CD4-positive, alpha-beta T cell (primary cell): ENCODE data around the gene CUEDC1. TPM values are rescaled to one million over a fixed set of nuclear protein-coding genes. Genes with fewer than 3 reads are reported as not detected.
"Not testable (repeated sequence)": the region's sequence is repeated elsewhere in the genome, so short reads cannot be mapped to it uniquely, and the experiment has no call there.

ENCODE experiments used
- ATAC-seq: fragments of 200-7000 bp; cut with Tn5 transposase; one replicate; pipeline ENCODE4 v1.10.0; 2022; ENCODE audit warnings: mild to moderate bottlenecking; ENCODE audit not compliant: poor library complexity
- CTCF ChIA-PET: fragments of 350-600 bp; sonication (Branson Sonifier 250); formaldehyde crosslinking; loops from one replicate; lab custom pipeline; 2021; ENCODE audit warnings: antibody characterized with exemption, inconsistent platforms; lab: Charles Lee
- POLR2A ChIA-PET: fragments of 350-600 bp; sonication (Branson Sonifier 250); formaldehyde crosslinking; loops from one replicate; lab custom pipeline; 2021; ENCODE audit warnings: antibody characterized with exemption, inconsistent platforms; lab: Charles Lee
- DNase-seq, 14 experiments: peaks; one replicate each; pipeline ENCODE4 v3.0.0-alpha.2; 2013 to 2020; ENCODE audit warnings: mixed read lengths in 2 of 14
- H3K27ac ChIP-seq, 2 donors: one replicate each; pipeline versions ENCODE4 v1.5.1 to v1.7.0; 2013; ENCODE audit warnings: low read length in 2 of 2, low read depth in 1 of 2, mild to moderate bottlenecking in 1 of 2
- H3K27me3 ChIP-seq, 2 experiments: 1 replicate in 1 of 2; 2 replicates in 1 of 2; pipeline versions ENCODE4 v1.6.1 to v1.7.0; 2013; ENCODE audit warnings: low read length in 2 of 2, control low read depth in 1 of 2, mild to moderate bottlenecking in 1 of 2, moderate library complexity in 1 of 2; ENCODE audit not compliant: insufficient read depth in 2 of 2, control insufficient read depth in 1 of 2
- H3K36me3 ChIP-seq: one replicate; pipeline ENCODE4 v1.6.1; 2013; ENCODE audit warnings: low read length, control low read depth; ENCODE audit not compliant: insufficient read depth
- H3K4me1 ChIP-seq: one replicate; pipeline ENCODE4 v1.6.1; 2013; ENCODE audit warnings: low read length, control low read depth; ENCODE audit not compliant: insufficient read depth
- H3K4me3 ChIP-seq: one replicate; pipeline ENCODE4 v1.5.1; 2013; ENCODE audit warnings: mild to moderate bottlenecking, low read length, moderate library complexity
- H3K9me3 ChIP-seq, 2 experiments: 1 replicate in 1 of 2; 2 replicates in 1 of 2; pipeline versions ENCODE4 v1.6.1 to v1.7.0; 2013; ENCODE audit warnings: low read length in 2 of 2, mild to moderate bottlenecking in 2 of 2, control low read depth in 1 of 2, moderate library complexity in 1 of 2; ENCODE audit not compliant: control insufficient read depth in 1 of 2, insufficient read depth in 1 of 2
- H3K27ac Mint-ChIP-seq: one replicate; pipeline ENCODE4 v1.8.0; 2020; ENCODE audit warnings: mixed read lengths
- H3K27me3 Mint-ChIP-seq: one replicate; pipeline ENCODE4 v1.8.0; 2021; ENCODE audit warnings: mixed read lengths
- H3K36me3 Mint-ChIP-seq: one replicate; pipeline ENCODE4 v1.8.0; 2021; ENCODE audit warnings: low read depth, mixed read lengths
- H3K4me1 Mint-ChIP-seq: one replicate; pipeline ENCODE4 v1.8.0; 2021; ENCODE audit warnings: low read depth, mixed read lengths
- H3K4me3 Mint-ChIP-seq: one replicate; pipeline ENCODE4 v1.8.0; 2020; ENCODE audit warnings: mild to moderate bottlenecking, mixed read lengths
- H3K9me3 Mint-ChIP-seq: one replicate; pipeline ENCODE4 v1.8.0; 2020; ENCODE audit warnings: mixed read lengths
- intact Hi-C, 2 experiments: fragments of 100-400 bp; cut with DNase I in 1 of 2; cut with micrococcal nuclease in 1 of 2; formaldehyde crosslinking; loops; one replicate each; pipeline versions ENCODE4 v1.15.1 to v1.9.0; 2023 to 2025; cut with DNase I, micrococcal nuclease
- total RNA-seq, 174 experiments: library from RNA in 2 of 174; stranded (reverse) in 2 of 174; gene quantifications; one replicate each; pipeline ENCODE4 v1.2.3 and lab custom pipeline; 2021 to 2026
- TF ChIP-seq, protein P1 (sequence below): fragments of 200-600 bp; IDR thresholded peaks from one replicate; pipeline ENCODE4 v1.8.0; 2022; ENCODE audit warnings: antibody characterized with exemption, mild to moderate bottlenecking

CUEDC1 gene
- total RNA-seq, 2 experiments from 2014 or later = 0.41 to 1.0 TPM

DNA sequence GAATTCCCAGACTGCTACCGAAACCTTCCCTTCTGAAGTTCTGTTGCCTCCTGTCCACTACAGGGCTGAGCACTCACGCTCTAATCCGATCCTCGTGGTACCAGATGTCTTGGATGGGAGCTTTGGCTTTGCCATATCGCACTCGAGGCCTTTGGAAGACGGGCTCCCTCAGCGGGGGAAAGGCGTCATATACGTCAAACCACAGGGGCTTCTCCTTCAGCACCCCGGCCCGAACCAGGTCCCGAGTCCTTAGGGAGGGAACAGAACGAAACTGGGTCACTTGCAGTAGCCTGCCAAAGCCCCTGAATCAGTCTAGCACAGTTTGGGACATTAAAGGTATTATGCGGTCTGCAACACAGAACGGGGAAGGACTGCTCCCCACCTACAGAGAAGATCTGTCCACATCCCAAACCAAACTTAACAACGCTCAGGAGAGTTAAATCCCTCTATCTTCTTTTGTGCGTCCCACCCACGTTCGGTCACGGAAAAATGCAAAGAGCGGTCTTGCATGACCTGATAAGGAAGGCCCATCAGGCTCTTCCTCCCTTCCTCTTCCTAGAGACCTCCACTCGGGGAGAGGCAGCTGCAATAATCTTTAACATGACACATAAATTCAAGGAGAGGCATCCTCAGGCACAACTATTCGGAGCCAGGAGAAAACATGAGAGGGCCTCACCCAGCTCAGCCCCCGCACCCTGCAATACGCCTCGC lies 105.9 kb downstream of the CUEDC1 start:
- ChIA-PET CTCF (interaction anchor here (1.7 to 1.8 kb wide), 2 partner anchors 150 to 158 kb away, joined by 5 to 6 read pairs; partner anchors contain the start of gene SRSF1), POLR2A (interaction anchor here (0.6 to 2.8 kb wide), 28 partner anchors 8 to 1771 kb away, joined by 3 to 61 read pairs (median 5); partner anchors contain the start of genes AKAP1, CLTC, CUEDC1 and DYNLL2)
- Mint-ChIP-seq H3K27ac (peak overlapping the region; percentile 97), H3K9me3 (no peaks in the 10 kb centered on the region), H3K27me3 (no peaks in the 10 kb centered on the region), H3K4me1 (peaks cover 46% of the 10 kb centered on the region), H3K36me3 (peaks cover 35% of the 10 kb centered on the region), H3K4me3 (peak overlapping the region; percentile 95)
- Histone ChIP-seq H3K4me1 (peaks cover 42% of the 10 kb centered on the region), H3K9me3 (no peaks in the 10 kb centered on the region), H3K27me3 (no peaks in the 10 kb centered on the region), H3K27ac (peak overlapping the region; percentile 60 to 93), H3K4me3 (peak overlapping the region; percentile 99), H3K36me3 (peaks cover 22% of the 10 kb centered on the region)
- intact Hi-C loops = loop anchor here in 1 of 2 experiments (5.0 kb wide), 1 partner anchor 668 kb away; no protein-coding TSS in a partner anchor
- ATAC-seq (no peak), DNase-seq (peak in 2 of 14 experiments; percentile 1 to 31)
- TF ChIP-seq, protein P1, sequence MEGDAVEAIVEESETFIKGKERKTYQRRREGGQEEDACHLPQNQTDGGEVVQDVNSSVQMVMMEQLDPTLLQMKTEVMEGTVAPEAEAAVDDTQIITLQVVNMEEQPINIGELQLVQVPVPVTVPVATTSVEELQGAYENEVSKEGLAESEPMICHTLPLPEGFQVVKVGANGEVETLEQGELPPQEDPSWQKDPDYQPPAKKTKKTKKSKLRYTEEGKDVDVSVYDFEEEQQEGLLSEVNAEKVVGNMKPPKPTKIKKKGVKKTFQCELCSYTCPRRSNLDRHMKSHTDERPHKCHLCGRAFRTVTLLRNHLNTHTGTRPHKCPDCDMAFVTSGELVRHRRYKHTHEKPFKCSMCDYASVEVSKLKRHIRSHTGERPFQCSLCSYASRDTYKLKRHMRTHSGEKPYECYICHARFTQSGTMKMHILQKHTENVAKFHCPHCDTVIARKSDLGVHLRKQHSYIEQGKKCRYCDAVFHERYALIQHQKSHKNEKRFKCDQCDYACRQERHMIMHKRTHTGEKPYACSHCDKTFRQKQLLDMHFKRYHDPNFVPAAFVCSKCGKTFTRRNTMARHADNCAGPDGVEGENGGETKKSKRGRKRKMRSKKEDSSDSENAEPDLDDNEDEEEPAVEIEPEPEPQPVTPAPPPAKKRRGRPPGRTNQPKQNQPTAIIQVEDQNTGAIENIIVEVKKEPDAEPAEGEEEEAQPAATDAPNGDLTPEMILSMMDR = no peak

DNA sequence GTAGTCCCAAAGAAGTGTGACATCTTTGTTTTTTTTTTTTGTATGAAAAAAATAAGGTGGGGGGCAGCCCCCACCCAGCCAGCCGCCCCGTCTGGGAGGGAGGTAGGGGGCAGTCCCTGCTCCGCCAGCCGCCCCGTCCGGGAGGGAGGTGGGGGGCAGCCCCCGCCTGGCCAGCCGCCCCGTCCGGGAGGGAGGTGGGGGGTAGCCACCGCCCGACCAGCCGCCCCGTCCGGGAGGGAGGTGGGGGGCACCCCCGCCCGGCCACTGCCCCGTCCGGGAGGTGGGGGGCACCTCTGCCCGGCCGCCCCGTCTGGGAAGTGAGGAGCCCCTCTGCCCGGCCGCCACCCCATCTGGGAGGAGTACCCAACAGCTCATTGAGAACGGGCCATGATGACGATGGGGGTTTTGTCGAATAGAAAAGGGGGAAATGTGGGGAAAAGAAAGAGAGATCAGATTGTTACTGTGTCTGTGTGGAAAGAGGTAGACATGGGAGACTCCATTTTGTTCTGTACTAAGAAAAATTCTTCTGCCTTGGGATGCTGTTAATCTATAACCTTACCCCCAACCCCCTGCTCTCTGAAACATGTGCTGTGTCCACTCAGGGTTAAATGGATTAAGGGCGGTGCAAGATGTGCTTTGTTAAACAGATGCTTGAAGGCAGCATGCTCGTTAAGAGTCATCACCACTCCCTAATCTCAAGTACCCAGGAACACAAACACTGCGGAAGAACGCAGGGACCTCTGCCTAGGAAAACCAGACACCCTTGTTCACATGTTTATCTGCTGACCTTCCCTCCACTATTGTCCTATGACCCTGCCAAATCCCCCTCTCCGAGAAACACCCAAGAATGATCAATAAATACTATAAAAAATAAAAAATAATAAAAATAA lies 108.9 kb downstream of the CUEDC1 start:
- peak overlapping the region; percentile 65 for H3K4me3 Mint-ChIP-seq

DNA sequence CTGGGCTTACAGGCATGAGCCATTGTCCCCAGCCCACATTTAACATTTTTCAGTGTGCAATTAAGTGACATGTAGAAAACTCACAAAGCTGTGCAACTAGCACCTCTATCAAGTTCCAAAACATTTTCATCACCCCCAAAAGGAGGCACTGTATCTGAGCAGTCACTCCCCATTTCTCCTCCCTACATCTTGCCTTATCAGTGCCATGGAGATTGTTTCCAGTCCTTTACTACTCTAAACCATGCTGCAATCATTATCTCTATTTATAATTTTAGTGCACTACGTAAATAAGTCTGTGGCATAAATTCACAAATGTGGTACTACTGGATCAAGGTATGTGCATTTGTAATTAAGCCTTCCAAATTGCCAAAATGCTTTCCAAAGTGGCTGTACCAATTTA lies 112.9 kb downstream of the CUEDC1 start:
- ChIA-PET POLR2A (no interaction called here), CTCF (no interaction called here)
- ATAC-seq (no peak), DNase-seq (no peak)
- Mint-ChIP-seq H3K36me3 (peaks cover 60% of the 10 kb centered on the region), H3K4me1 (peaks cover 24% of the 10 kb centered on the region), H3K27ac (no peak overlapping the region), H3K4me3 (no peak overlapping the region), H3K9me3 (no peaks in the 10 kb centered on the region), H3K27me3 (no peaks in the 10 kb centered on the region)
- Histone ChIP-seq H3K9me3 (no peaks in the 10 kb centered on the region), H3K4me1 (no peaks in the 10 kb centered on the region), H3K4me3 (no peak overlapping the region), H3K36me3 (peaks cover 56% of the 10 kb centered on the region), H3K27ac (no peak overlapping the region), H3K27me3 (no peaks in the 10 kb centered on the region)
- intact Hi-C loops = no loop called here
- TF ChIP-seq, protein P1 = no peak

More for the DNA sequence above, 108.9 kb downstream of the CUEDC1 start:
- POLR2A ChIA-PET, DNase-seq, H3K9me3 Mint-ChIP-seq, H3K27me3 ChIP-seq, H3K27ac ChIP-seq, ATAC-seq, H3K9me3 ChIP-seq, H3K4me3 ChIP-seq, H3K27me3 Mint-ChIP-seq, CTCF ChIA-PET, H3K27ac Mint-ChIP-seq: not testable (repeated sequence)
- Mint-ChIP-seq H3K36me3 (peaks cover 51% of the 10 kb centered on the region), H3K4me1 (peaks cover 52% of the 10 kb centered on the region)
- H3K36me3 ChIP-seq = peaks cover 33% of the 10 kb centered on the region
- peaks cover 33% of the 10 kb centered on the region for H3K4me1 ChIP-seq
- intact Hi-C loops = loop anchor here in 1 of 2 experiments (5.0 kb wide), 1 partner anchor 671 kb away; no protein-coding TSS in a partner anchor
